Measurements from ENCODE around the gene GPX7. TPM values are rescaled to one million over a fixed set of nuclear protein-coding genes. Genes with fewer than 3 reads are reported as not detected.

Gene GPX7
- total RNA-seq = 1 to 10 TPM in 3 of 4 donors, not detected in 1; 1.4 to 6.2 (median 2.0) TPM

DNA sequence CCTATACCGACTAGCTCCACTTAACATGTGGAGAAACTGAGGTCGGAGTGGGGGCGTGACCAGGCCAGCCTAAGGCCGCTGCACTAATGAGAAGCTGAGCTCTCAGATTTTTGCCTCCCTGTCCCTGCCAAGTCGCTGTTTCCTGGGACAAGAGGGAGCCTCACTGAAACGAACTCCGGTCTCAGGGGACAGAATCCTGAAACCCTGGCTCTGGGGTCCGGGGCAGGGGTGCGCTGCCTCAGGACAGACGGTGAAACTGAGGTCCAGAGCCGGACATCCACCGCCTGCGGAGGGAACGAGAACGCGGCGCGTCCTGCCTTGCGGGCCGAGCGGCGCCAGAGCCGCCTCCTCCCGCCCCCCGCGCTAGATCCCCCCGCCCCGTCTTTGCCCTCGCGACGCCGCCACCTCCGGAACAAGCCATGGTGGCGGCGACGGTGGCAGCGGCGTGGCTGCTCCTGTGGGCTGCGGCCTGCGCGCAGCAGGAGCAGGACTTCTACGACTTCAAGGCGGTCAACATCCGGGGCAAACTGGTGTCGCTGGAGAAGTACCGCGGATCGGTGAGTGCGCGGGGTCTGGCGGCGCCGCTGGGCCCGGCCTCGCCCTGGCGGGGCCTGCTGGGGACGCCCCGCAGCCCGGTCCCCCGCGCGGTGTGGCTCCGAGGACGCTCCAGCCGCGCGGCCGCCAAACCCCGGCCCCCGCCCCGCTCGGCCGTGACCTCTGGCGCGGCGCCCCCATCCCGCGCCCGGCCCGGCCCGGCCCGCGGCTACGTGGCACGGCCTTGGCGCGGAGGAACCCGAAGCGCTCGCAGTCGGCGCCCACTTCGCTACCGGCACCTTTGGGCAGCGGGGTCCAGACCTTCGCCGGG lies at the start of gene GPX7:
TSS of gene GPX7 (plus strand) at position 381 of the 865 bp plus-strand sequence. CDS start at position 420, 39 bp downstream.
- DNase-seq = peak; percentile 53 to 73 (median 54)
- Histone ChIP-seq H3K27me3 (no peaks in the 10 kb centered on the region), H3K27ac (peak within 1 kb of the TSS; percentile 51 to 88 (median 70)), H3K4me1 (peaks cover 0 to 26% (median 8%) of the 10 kb centered on the region in 4 donors), H3K4me3 (peak within 1 kb of the TSS; percentile 61 to 63 (median 62)), H3K36me3 (no peaks in the 10 kb centered on the region), H3K9me3 (no peaks in the 10 kb centered on the region)
- no peak for TF ChIP-seq POLR2A (IDR thresholded peaks at IDR 0.05)
- TF ChIP-seq, protein P1, sequence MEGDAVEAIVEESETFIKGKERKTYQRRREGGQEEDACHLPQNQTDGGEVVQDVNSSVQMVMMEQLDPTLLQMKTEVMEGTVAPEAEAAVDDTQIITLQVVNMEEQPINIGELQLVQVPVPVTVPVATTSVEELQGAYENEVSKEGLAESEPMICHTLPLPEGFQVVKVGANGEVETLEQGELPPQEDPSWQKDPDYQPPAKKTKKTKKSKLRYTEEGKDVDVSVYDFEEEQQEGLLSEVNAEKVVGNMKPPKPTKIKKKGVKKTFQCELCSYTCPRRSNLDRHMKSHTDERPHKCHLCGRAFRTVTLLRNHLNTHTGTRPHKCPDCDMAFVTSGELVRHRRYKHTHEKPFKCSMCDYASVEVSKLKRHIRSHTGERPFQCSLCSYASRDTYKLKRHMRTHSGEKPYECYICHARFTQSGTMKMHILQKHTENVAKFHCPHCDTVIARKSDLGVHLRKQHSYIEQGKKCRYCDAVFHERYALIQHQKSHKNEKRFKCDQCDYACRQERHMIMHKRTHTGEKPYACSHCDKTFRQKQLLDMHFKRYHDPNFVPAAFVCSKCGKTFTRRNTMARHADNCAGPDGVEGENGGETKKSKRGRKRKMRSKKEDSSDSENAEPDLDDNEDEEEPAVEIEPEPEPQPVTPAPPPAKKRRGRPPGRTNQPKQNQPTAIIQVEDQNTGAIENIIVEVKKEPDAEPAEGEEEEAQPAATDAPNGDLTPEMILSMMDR (IDR thresholded peaks at IDR 0.05) = no peak

- H3K9me3 ChIP-seq = no peaks in the 10 kb centered on the region
- peak within 1 kb of the TSS; percentile 81 to 94 (median 90) for H3K27ac ChIP-seq
- H3K36me3 ChIP-seq = no peaks in the 10 kb centered on the region
- TF ChIP-seq, protein P1 (IDR thresholded peaks at IDR 0.05) = peak in 1 of 6 experiments; percentile 9
- TF ChIP-seq POLR2A (IDR thresholded peaks at IDR 0.05) = peak in 1 of 2 donors; percentile 52
- peaks cover 0 to 18% (median 5%) of the 10 kb centered on the region in 4 donors for H3K4me1 ChIP-seq
- peak within 1 kb of the TSS; percentile 63 to 85 (median 73) for H3K4me3 ChIP-seq
- peak; percentile 76 to 84 (median 84) for DNase-seq
- H3K27me3 ChIP-seq = no peaks in the 10 kb centered on the region
These were observed 49.4 kb upstream of the GPX7 start, which contains the start of gene TUT4 for GRCh38 chr1:52552505-52553361. TUT4 (minus strand) TSS chr1:52553092; CDS start chr1:52526280, 26,812 bp downstream.

GRCh38 chr1:52553362-52554266 lies 48.6 kb upstream of the GPX7 start:
- Histone ChIP-seq H3K36me3 (no peaks in the 10 kb centered on the region), H3K4me3 (peak overlapping the region; percentile 63 to 85 (median 73)), H3K4me1 (peaks cover 0 to 18% (median 5%) of the 10 kb centered on the region in 4 donors), H3K27me3 (no peaks in the 10 kb centered on the region), H3K9me3 (no peaks in the 10 kb centered on the region), H3K27ac (peak overlapping the region; percentile 81 to 94 (median 90))
- no peak for TF ChIP-seq POLR2A (IDR thresholded peaks at IDR 0.05)
- TF ChIP-seq, protein P1 (IDR thresholded peaks at IDR 0.05) = no peak
- peak; percentile 85 to 94 (median 90) for DNase-seq

DNA sequence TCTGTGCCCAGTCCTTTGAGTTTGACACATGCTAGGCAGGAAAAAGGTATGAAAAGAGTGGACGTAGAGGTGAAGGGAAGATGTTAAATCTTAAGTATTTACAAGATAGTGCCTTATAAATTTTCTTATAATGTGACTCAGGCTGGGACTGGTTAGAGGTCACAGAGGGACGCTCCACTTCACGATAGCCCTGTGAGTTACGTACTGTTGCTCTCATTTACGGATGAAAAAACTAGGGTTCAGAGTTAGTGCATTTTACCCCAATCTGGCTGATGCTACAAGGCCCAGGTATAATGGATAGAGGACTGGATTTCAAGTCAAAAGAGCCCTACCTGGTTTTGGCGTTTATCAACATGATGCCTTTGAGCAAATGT lies 47.9 kb upstream of the GPX7 start:
- TF ChIP-seq POLR2A (IDR thresholded peaks at IDR 0.05) = no peak
- TF ChIP-seq, protein P1 (IDR thresholded peaks at IDR 0.05) = no peak
- Histone ChIP-seq H3K4me3 (no peak overlapping the region), H3K27ac (peak overlapping the region in 2 of 4 donors; percentile 81 to 94), H3K27me3 (no peaks in the 10 kb centered on the region), H3K36me3 (no peaks in the 10 kb centered on the region), H3K4me1 (peaks cover 0 to 18% (median 5%) of the 10 kb centered on the region in 4 donors), H3K9me3 (no peaks in the 10 kb centered on the region)
- no peak for DNase-seq

Measured in Peyer's patch (tissue), 4 donors.